A549 treated with Mapracorat at 1 μM for 4 hours (cell line): ENCODE data around the gene MID1IP1. TPM values are rescaled to one million over a fixed set of nuclear protein-coding genes. Genes with fewer than 3 reads are reported as not detected.

Experiments used
- total RNA-seq: library from RNA; stranded (reverse); fragments of 200-300 nt; extraction: Qiagen RNA extraction; gene quantifications from 5 replicates; pipeline ENCODE4 v1.2.3, GENCODE V29; 2022

The MID1IP1 gene, protein sequence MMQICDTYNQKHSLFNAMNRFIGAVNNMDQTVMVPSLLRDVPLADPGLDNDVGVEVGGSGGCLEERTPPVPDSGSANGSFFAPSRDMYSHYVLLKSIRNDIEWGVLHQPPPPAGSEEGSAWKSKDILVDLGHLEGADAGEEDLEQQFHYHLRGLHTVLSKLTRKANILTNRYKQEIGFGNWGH
- 21.5 to 35.1 TPM (median 30.3 TPM) in 5 replicates for total RNA-seq

DNA sequence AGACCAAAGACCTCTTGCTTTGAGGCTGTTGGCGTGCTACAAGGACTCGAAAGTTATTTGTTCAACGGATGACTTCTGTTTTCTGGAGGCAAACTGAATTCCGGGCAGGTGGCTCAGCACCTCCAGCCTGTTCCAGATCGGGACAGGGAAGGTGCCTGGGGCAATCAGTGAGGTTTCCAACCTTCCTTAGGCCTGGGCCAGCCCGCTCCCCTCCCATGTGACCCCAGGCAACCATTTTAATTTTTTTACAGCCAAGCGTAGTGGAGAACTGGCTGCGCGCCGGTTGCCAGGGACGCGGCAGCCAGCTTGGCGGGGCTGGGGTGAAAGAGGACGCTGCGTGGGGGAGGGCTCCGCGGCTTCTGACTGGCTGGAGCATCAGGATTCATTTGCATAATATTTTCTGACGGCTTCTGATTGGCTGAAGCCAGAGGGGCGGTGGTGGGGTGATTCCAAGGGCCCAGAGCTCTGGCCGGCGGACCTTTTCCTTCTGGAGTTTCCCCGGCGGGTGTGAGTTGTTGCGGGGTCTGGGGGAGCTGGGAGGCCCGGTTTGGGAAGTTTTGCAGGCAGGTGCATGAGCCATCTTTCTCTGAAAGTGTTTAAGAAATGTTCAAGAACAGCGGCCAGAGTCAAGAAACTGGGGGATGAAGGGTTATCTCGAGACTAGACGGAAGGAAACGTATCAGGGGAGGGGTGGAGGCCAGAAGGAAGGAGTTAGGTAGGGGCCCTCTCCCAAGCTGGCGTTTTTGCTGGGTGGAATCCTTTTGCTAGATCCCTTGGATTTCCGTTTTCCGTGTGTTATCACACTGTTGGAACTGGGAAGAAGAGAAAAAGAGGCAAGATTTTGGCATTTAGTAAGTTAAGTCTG, at the start of gene MID1IP1:
TSS of gene MID1IP1 (plus strand) at position 479 of the 865 bp plus-strand sequence. CDS start 3,488 bp downstream, outside the sequence.

Other genes starting within 250 kb of the MID1IP1 start
- gene TSPAN7, start 239.9 kb upstream of the MID1IP1 start, total RNA-seq: 1.8 to 2.9 TPM (median 2.5 TPM) in 5 replicates